Measurements from ENCODE around the gene BIRC6.

BIRC6 gene

DNA sequence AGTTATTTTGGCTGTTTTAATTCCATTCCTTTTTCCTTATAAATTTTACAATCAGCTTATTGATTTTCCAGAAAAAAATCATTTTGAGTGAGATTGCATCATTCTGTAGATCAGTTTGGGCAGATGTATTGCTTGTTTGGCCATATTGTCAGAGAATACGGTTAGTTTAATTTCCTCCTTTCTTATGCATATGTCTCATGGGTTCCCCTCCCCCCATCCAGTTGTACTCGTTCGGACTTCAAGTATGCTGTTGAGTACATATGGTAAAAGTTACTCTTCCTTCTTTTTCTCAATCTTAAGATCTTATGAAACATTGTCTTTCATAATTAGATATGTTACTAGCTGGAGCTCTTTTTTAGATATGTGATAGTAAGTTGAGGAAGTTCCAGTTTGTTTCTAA is 139.8 kb downstream of the BIRC6 start:
- TF ChIP-seq, protein P1, sequence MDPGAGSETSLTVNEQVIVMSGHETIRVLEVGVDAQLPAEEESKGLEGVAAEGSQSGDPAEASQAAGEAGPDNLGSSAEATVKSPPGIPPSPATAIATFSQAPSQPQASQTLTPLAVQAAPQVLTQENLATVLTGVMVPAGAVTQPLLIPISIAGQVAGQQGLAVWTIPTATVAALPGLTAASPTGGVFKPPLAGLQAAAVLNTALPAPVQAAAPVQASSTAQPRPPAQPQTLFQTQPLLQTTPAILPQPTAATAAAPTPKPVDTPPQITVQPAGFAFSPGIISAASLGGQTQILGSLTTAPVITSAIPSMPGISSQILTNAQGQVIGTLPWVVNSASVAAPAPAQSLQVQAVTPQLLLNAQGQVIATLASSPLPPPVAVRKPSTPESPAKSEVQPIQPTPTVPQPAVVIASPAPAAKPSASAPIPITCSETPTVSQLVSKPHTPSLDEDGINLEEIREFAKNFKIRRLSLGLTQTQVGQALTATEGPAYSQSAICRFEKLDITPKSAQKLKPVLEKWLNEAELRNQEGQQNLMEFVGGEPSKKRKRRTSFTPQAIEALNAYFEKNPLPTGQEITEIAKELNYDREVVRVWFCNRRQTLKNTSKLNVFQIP (CRISPR knock-in tag; IDR thresholded peaks at IDR 0.05; ENCODE audit: borderline replicate concordance, low read depth) = no peak
- no peak for TF ChIP-seq ZFP30 (CRISPR knock-in tag; IDR thresholded peaks at IDR 0.05)
- TF ChIP-seq CSDC2 (CRISPR knock-in tag; IDR thresholded peaks at IDR 0.05) = no peak
- no peak for TF ChIP-seq RARB (CRISPR knock-in tag; IDR thresholded peaks at IDR 0.05)
- TF ChIP-seq ARNTL (CRISPR knock-in tag; IDR thresholded peaks at IDR 0.05; ENCODE audit: borderline replicate concordance, low read depth) = no peak
- TF ChIP-seq TCF4 (CRISPR knock-in tag; IDR thresholded peaks at IDR 0.05; ENCODE audit: borderline replicate concordance) = no peak
- no peak for TF ChIP-seq PPARA (CRISPR knock-in tag; IDR thresholded peaks at IDR 0.05; ENCODE audit: borderline replicate concordance)
- TF ChIP-seq, protein P2, sequence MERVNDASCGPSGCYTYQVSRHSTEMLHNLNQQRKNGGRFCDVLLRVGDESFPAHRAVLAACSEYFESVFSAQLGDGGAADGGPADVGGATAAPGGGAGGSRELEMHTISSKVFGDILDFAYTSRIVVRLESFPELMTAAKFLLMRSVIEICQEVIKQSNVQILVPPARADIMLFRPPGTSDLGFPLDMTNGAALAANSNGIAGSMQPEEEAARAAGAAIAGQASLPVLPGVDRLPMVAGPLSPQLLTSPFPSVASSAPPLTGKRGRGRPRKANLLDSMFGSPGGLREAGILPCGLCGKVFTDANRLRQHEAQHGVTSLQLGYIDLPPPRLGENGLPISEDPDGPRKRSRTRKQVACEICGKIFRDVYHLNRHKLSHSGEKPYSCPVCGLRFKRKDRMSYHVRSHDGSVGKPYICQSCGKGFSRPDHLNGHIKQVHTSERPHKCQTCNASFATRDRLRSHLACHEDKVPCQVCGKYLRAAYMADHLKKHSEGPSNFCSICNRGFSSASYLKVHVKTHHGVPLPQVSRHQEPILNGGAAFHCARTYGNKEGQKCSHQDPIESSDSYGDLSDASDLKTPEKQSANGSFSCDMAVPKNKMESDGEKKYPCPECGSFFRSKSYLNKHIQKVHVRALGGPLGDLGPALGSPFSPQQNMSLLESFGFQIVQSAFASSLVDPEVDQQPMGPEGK (CRISPR knock-in tag; IDR thresholded peaks at IDR 0.05; ENCODE audit: borderline replicate concordance) = no peak
- no peak for TF ChIP-seq TOX (CRISPR knock-in tag; IDR thresholded peaks at IDR 0.05; ENCODE audit: borderline replicate concordance)
- no peak for TF ChIP-seq ESRRG (CRISPR knock-in tag; IDR thresholded peaks at IDR 0.05)
- no peak for TF ChIP-seq ZFP3 (CRISPR knock-in tag; IDR thresholded peaks at IDR 0.05)
- TF ChIP-seq ISL1 (CRISPR knock-in tag; IDR thresholded peaks at IDR 0.05) = no peak
- TF ChIP-seq ZNF70 (CRISPR knock-in tag; IDR thresholded peaks at IDR 0.05) = no peak
- TF ChIP-seq, protein P3, sequence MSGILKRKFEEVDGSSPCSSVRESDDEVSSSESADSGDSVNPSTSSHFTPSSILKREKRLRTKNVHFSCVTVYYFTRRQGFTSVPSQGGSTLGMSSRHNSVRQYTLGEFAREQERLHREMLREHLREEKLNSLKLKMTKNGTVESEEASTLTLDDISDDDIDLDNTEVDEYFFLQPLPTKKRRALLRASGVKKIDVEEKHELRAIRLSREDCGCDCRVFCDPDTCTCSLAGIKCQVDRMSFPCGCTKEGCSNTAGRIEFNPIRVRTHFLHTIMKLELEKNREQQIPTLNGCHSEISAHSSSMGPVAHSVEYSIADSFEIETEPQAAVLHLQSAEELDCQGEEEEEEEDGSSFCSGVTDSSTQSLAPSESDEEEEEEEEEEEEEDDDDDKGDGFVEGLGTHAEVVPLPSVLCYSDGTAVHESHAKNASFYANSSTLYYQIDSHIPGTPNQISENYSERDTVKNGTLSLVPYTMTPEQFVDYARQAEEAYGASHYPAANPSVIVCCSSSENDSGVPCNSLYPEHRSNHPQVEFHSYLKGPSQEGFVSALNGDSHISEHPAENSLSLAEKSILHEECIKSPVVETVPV (CRISPR knock-in tag; IDR thresholded peaks at IDR 0.05) = no peak
- no peak for TF ChIP-seq ZNF565 (CRISPR knock-in tag; conservative IDR thresholded peaks at IDR 0.05; ENCODE audit: low read depth)
- TF ChIP-seq, protein P4, sequence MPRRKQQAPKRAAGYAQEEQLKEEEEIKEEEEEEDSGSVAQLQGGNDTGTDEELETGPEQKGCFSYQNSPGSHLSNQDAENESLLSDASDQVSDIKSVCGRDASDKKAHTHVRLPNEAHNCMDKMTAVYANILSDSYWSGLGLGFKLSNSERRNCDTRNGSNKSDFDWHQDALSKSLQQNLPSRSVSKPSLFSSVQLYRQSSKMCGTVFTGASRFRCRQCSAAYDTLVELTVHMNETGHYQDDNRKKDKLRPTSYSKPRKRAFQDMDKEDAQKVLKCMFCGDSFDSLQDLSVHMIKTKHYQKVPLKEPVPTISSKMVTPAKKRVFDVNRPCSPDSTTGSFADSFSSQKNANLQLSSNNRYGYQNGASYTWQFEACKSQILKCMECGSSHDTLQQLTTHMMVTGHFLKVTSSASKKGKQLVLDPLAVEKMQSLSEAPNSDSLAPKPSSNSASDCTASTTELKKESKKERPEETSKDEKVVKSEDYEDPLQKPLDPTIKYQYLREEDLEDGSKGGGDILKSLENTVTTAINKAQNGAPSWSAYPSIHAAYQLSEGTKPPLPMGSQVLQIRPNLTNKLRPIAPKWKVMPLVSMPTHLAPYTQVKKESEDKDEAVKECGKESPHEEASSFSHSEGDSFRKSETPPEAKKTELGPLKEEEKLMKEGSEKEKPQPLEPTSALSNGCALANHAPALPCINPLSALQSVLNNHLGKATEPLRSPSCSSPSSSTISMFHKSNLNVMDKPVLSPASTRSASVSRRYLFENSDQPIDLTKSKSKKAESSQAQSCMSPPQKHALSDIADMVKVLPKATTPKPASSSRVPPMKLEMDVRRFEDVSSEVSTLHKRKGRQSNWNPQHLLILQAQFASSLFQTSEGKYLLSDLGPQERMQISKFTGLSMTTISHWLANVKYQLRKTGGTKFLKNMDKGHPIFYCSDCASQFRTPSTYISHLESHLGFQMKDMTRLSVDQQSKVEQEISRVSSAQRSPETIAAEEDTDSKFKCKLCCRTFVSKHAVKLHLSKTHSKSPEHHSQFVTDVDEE (CRISPR knock-in tag; IDR thresholded peaks at IDR 0.05) = no peak
- TF ChIP-seq ZC3H10 (CRISPR knock-in tag; IDR thresholded peaks at IDR 0.05) = no peak
- TF ChIP-seq SNAI2 (CRISPR knock-in tag; IDR thresholded peaks at IDR 0.05) = no peak
- no peak for TF ChIP-seq BACH2 (CRISPR knock-in tag; IDR thresholded peaks at IDR 0.05; ENCODE audit: borderline replicate concordance)
- no peak for TF ChIP-seq ZNF8 (CRISPR knock-in tag; IDR thresholded peaks at IDR 0.05)
- ATAC-seq = no peak

DNA sequence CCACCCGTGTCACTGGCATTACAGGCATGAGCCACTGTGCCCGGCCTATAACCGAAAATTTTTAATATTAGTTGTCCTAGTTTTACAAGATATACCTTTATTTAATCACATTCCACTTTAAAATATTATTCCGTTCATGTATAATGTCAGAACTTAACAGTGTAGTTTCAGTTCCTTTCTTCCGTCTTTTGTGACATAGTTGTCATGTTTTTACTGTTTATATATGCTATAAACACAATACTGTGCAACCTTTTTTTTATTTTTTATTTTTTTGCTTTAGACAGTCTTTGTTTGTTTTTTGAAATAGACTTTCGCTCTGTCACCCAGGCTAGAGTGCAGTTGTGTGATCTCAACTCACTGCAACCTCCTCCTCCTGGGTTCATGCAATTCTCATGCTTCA is 141.5 kb downstream of the BIRC6 start:
- no peak for ATAC-seq
- TF ChIP-seq ZNF8 (CRISPR knock-in tag; IDR thresholded peaks at IDR 0.05) = no peak
- TF ChIP-seq, protein P4 (CRISPR knock-in tag; IDR thresholded peaks at IDR 0.05) = no peak
- TF ChIP-seq TOX (CRISPR knock-in tag; IDR thresholded peaks at IDR 0.05; ENCODE audit: borderline replicate concordance) = no peak
- TF ChIP-seq ZC3H10 (CRISPR knock-in tag; IDR thresholded peaks at IDR 0.05) = no peak
- TF ChIP-seq, protein P5, sequence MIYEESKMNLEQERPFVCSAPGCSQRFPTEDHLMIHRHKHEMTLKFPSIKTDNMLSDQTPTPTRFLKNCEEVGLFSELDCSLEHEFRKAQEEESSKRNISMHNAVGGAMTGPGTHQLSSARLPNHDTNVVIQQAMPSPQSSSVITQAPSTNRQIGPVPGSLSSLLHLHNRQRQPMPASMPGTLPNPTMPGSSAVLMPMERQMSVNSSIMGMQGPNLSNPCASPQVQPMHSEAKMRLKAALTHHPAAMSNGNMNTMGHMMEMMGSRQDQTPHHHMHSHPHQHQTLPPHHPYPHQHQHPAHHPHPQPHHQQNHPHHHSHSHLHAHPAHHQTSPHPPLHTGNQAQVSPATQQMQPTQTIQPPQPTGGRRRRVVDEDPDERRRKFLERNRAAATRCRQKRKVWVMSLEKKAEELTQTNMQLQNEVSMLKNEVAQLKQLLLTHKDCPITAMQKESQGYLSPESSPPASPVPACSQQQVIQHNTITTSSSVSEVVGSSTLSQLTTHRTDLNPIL (CRISPR knock-in tag; IDR thresholded peaks at IDR 0.05; ENCODE audit: low read depth) = no peak
- TF ChIP-seq, protein P3 (CRISPR knock-in tag; IDR thresholded peaks at IDR 0.05) = no peak
- no peak for TF ChIP-seq ESRRG (CRISPR knock-in tag; IDR thresholded peaks at IDR 0.05)
- no peak for TF ChIP-seq OSR1 (CRISPR knock-in tag; IDR thresholded peaks at IDR 0.05)
- no peak for TF ChIP-seq ISL1 (CRISPR knock-in tag; IDR thresholded peaks at IDR 0.05)
- no peak for TF ChIP-seq GLIS3 (CRISPR knock-in tag; IDR thresholded peaks at IDR 0.05)
- TF ChIP-seq BACH2 (CRISPR knock-in tag; IDR thresholded peaks at IDR 0.05; ENCODE audit: borderline replicate concordance) = no peak
- no peak for TF ChIP-seq SNAI2 (CRISPR knock-in tag; IDR thresholded peaks at IDR 0.05)
- TF ChIP-seq RARB (CRISPR knock-in tag; IDR thresholded peaks at IDR 0.05) = no peak
- no peak for TF ChIP-seq CSDC2 (CRISPR knock-in tag; IDR thresholded peaks at IDR 0.05)
- TF ChIP-seq PPARA (CRISPR knock-in tag; IDR thresholded peaks at IDR 0.05; ENCODE audit: borderline replicate concordance) = no peak

All from SK-N-SH treated with all-trans-retinoic acid at 6 μM for 48 hours (cell line).